T-helper 1 cell treated with Interleukin-12 subunit alpha and Interleukin-12 subunit beta and Interleukin-4 antibody, amounts not matched to agents 30 ng/mL and 1 ng/mL, for 36 hours (primary cell): ENCODE results near the gene LYPD5. TPM values are rescaled to one million over a fixed set of nuclear protein-coding genes. Genes with fewer than 3 reads are reported as not detected.
"Not testable (repeated sequence)": the region's sequence is repeated elsewhere in the genome, so short reads cannot be mapped to it uniquely, and the experiment has no call there.

Experiments
- intact Hi-C: fragments of 100-400 bp; cut with micrococcal nuclease; formaldehyde crosslinking; loops from one replicate; pipeline ENCODE4 v1.15.1; 2024
- total RNA-seq: library from RNA; stranded (reverse); gene quantifications from 2 replicates; pipeline ENCODE4 v1.2.3, GENCODE V29; 2022

Gene LYPD5, protein sequence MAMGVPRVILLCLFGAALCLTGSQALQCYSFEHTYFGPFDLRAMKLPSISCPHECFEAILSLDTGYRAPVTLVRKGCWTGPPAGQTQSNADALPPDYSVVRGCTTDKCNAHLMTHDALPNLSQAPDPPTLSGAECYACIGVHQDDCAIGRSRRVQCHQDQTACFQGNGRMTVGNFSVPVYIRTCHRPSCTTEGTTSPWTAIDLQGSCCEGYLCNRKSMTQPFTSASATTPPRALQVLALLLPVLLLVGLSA
- total RNA-seq: 0.54 and 0.71 TPM in 2 replicates

DNA sequence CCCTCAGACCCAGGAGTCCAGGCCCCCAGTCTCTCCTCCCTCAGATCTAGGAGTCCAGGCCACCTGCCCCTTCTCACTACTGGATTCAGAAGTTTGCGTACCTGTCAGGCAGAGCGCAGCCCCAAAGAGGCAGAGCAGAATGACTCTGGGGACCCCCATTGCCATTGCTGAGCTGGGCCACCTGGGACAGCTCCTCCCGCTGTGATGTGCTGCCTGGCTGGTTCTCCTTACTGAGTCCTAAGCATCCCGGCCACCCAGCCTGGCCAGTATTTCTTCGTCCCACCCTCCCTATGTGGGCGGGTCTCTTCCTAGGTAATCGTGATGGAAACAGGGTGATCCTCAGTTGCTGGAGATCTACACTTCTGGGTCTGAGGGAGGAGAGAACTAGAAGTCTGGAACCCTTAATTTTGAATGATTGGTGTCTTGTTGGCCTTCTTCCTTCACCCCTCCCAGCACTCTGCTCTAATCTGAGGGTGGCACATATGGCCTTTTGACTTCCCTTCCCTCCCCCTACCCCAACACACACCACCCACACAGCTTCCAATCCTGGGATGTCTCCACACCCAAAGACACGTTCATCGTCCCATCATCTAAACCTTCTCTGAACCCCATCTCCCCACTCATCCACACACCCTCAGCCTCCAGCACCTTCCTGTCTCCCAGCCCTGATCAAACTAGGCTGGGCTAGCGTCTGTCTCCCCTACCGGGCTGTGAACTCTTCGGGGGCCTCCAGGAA is at the start of gene LYPD5:
Gene LYPD5, minus strand, starts transcription at position 232 of the 736 bp plus-strand sequence. Its CDS starts 67 bp downstream, at position 165.
- intact Hi-C loops: no loop called here

DNA sequence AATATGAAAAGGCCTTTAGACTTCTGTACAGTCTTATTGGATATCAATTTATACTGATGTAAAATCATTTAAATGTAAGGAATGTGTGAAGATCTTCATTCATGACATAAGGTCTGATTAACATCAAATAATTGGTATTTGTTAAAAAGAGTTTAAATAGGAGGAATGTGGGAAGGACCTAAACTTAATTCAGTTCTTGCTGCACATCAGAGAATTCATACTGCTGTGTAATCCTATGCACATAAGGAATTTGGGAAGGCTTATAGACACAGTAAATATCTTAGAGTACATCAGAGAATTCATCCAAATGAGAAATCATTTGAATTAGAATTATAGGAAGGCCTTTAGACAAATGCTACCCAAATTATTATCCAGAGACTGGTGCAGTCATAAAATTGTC is 46.6 kb upstream of the LYPD5 start:
- intact Hi-C loops: no loop called here

DNA sequence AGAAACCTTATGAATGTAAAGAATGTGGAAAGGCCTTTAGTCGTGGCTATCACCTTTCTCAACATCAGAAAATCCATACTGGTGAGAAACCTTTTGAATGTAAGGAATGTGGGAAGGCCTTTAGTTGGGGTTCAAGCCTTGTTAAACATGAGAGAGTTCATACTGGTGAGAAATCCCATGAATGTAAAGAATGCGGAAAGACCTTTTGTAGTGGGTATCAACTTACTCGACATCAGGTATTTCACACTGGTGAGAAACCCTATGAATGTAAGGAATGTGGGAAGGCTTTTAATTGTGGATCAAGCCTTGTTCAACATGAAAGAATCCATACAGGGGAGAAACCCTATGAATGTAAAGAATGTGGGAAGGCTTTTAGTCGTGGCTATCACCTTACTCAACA is 45.6 kb upstream of the LYPD5 start:
- intact Hi-C loops: no loop called here

DNA sequence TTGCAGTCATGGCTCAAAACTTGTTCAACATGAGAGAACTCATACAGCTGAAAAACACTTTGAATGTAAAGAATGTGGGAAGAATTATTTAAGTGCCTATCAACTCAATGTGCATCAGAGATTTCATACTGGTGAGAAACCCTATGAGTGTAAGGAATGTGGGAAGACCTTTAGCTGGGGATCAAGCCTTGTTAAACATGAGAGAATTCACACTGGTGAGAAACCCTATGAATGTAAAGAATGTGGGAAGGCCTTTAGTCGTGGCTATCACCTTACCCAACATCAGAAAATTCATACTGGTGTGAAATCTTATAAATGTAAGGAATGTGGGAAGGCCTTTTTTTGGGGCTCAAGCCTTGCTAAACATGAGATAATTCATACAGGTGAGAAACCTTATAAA is 45.0 kb upstream of the LYPD5 start:
- intact Hi-C loops: no loop called here

DNA sequence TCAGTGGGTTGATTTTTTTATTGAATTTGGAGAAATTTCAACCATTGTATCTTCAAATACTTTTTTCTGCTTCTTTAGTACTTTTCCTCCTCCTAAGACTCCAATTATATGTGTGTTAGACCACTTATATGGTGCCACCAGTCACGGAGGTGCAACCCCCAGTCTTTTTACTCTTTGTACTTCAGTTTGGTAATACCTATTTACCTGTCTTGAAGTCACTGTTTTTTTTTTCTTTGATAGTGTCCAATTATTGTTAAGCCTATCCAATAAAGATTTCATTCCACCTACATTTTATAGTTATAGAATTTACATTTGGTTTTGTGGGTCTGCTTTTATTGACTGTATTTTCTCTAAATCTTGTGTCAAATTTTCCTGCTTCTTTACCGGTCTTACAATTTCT is 39.8 kb upstream of the LYPD5 start:
- intact Hi-C loops: no loop called here

DNA sequence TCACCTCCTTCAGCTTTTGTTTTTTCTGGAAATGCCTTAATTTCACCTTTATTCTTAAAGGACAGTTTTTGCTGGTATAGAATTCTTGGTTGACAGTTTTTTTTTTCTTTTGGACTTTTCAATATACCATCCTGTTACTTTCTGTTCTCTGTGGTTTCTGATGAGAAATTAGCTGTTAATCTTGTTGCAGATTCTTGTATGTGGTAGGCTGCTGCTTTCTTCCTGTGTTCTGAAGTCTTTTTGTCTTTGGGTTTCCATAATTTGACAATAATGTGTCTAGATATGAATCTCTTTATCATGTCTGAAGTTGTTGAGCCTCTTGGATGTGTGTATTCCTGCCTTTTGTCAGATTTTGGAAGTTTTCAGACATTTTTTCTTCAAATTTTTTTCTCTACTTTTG is 36.9 kb upstream of the LYPD5 start:
- intact Hi-C loops: no loop called here

DNA sequence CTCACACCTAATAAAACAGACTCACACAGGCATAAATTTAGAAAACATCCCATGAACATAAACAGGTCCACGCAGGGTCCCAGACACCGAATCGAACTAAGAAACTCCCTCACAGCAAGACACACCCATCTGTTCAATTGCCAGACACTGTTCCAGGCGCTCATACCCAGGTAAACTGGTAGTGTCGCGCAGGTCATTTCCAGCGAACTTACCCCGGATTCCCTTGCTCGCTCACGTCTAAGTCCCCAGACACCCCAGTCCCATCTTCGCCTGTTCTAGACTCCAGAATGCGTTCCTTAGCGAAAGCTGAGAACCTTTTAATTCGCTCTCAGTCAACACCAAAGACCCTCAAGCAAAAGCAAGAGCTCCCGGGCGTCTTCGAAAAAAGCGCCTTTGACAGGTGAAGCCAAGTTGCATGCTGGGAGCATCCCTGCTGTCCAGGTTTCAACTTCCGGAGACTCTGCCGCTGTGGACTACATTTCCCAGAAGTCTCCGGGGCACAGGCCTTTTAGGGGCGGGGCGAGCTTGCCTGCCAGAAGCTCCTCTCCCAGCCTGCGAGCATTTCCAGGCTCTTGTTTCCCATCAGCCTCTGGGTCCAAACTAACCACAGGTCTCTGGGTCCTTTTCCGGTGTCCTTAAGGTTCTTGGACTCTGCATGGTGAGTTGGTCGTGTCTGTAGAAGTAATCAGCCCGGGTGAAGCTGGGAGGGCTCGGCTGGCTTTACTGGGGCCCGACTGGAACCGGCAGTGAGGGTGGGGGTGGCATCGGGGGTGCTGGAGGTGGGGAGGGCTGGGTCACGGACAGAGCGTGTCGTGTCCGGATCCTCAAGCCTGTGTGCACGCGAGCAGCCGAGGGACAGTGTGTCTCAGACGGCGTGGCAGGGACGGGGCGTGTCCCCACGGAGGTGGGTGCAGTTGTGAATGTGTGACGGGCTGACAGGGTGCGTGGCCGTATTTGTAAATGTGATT is 24.8 kb upstream of the LYPD5 start, which contains the start of gene ZNF283:
Gene ZNF283, plus strand, starts transcription at position 535 of the 968 bp plus-strand sequence. CDS start 6,184 bp downstream, outside the sequence.
- intact Hi-C loops: loop anchor here (1.0 to 10.0 kb wide), 13 partner anchors 72 to 673 kb away; partner anchors contain the start of genes IRGQ, ZNF155, ZNF180 and ZNF221

DNA sequence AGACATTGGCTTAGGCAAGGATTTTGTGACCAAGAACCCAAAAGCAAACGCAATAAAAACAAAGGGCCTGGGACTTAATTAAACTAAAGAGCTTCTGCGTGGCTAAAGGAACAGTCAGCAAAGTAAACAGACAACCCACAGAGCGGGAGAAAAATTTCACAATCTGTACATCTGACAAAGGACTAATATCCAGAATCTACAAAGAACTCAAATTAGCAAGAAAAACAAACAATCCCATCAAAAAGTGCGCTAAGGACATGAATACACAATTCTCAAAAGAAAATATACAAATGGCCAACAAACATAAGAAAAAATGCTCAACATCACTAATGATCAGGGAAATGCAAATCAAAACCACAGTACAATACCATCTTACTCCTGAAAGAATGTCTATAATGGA is 22.3 kb upstream of the LYPD5 start:
- intact Hi-C loops: loop anchor here (10.0 kb wide), 1 partner anchor 390 kb away; the partner anchor contains the start of gene ZNF227

DNA sequence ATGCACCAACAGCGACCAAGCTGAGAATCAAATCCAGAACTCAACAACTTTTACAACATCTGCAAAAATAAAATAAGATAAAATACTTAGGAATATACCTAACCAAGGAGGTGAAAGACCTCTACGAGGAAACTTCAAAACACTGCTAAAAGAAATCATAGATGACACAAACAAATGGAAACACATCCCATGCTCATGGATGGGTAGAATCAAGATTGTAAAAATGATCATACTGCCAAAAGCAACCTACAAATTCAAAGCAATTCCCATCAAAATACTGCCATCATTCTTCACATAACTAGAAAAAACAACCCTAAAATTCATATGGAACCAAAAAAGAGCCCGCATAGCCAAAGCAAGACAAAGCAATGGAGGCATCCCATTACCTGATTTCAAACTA is 21.6 kb upstream of the LYPD5 start:
- intact Hi-C loops: loop anchor here (10.0 kb wide), 1 partner anchor 391 kb away; the partner anchor contains the start of gene ZNF227

DNA sequence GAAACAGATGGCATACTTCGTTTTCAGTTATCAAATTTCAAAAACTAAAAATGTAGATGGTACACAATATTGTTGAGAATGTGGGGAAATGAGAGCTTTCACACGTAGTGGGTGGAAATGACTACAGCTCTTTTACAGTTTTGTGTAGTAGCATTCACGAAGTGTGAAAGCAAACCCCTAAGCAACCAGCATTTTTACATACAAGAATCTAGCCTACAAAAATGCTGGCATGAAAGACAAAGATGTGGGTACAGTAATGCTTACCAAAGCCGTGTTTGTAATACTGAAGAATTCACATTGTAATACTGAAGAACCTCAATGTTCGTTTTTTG is 18.6 kb upstream of the LYPD5 start:
- intact Hi-C loops: loop anchor here (10.0 kb wide), 1 partner anchor 394 kb away; the partner anchor contains the start of gene ZNF227

DNA sequence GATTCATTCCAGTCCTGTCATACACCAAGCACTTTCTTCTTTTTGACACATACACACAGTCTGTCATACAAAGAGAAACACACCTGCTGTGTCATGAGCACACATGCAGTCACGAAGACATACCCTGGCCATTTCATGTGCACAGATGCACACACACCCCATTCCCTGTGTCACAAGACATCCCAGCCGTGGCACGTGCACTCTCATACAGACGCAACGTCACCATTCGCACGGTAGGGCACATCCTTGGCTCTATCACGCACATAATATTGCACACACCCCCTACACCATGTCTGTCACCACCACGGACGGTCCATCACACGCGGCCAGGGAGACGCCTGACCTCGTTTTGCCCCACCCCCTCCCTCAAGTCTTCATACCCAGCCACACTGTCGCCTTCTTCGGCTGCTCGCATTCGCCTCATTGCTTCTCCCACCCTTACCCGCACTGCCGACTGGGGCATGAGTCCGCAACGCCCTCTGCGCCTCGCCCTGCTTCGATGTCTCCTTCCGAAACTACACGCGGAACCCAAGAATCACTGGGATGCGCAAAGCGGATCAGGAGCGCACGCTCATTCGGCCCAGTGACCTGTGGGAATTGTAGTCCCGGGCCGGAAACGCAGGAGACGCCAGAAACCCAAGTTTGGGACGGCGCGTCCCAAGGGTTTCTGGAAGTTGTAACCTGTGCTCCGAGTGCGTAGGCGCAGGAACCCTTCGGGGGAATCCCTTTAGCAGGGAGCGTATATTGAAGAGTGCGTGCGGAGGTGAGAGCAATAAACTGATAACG is 18.0 kb upstream of the LYPD5 start:
- intact Hi-C loops: loop anchor here (10.0 kb wide), 1 partner anchor 395 kb away; the partner anchor contains the start of gene ZNF227

DNA sequence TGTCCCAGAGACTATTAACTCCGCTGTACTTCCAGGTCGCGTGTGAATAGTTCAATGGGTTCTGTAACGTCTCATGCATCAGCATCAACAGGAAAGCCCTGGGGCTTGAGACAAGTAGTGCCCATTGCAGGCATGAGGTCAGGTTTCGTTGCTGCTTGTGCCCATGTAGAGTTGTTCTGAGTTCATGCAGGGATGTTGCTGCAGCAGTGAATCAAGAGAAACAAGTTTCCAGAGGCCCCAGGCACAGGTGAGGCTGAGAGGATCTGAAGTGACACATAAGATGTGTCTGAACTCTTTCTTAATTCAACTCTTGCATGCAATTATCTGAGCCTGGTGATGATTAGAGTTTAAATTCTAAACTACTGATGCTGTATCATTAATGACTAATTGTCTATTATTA is 16.3 kb upstream of the LYPD5 start:
- intact Hi-C loops: no loop called here

DNA sequence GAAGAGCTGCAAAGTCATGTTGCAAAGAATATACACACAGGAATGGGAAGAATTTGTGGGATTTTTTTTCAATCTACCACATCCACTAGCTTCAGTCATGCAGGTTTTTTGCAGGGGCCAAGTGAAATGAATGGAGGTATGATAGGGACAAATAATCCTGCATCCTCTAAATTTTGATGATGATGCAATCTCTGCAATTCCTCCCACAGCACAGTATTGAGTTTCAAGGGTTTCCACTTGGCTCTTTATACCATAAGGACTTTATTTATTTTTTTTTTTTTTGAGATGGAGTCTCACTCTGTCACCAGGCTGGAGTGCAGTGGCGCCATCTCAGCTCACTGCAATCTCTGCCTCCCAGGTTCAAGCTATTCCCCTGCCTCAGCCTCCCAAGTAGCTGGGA is 15.2 kb upstream of the LYPD5 start:
- intact Hi-C loops: not testable (repeated sequence)

DNA sequence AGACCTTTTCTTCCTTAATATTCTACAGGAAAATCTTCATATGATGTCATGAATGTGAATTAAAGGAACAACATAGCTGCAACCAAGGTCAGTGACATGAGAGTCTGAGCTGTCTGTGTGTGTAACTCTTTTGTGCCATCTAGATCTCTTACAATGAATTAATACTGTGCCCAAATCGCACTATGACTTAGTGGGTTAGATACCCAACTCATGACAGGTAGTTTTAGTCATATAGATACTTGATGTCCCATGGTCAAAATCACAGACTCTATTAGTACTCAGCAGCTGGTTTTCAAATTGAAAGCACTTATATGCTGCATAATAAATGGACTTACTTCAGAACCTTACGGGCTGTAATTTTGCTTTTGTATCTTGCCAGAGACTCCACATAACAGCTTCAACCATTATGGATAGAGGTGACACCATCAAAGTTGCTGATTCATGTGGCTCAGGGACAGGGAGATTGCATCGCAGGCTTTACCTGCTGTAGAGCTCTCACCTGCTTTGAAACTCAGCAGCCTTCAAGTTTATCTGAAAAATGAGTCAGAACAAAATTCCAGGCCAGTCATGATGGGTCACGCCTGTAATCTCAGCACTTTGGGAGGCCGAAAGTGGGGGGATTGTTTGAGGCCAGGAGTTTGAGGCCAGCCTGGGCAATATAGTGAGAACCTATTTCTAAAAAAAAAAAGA is 12.6 kb upstream of the LYPD5 start:
- intact Hi-C loops: no loop called here

DNA sequence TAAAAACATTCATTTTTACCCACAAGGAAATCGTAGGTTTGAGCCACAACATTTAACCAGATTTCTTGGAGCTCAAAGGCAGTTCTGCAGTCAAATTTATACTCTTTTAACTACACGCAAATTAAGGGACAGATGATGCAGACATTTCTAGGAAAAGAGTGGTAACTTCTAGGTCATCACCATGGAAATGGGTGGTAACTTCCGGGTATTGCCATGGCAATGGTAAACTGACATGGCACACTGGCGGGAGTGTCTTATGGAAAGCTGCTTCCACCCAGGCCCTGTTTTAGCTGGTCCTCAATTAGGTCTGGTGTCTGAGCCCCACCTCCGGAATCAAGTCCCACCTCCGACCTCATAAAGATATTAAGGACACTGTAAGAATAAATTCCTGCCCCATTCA is 10.4 kb upstream of the LYPD5 start:
- intact Hi-C loops: no loop called here

DNA sequence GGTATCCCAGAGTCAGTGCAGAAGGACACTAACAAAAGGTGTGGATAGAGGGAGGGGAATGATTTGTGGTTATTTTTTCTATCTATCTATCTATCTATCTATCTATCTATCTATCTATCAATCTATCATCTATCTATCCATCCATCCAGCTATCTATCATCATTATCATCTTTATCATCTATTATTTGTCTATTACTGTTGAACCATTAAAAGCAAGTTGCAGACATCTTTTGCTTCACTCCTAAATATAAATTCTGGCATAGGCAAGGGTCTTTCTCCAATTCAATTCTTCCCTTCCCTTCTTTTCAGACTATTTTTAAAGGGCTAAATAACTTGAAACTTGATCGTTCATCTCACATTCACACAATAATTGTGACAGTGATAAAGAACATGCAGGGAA is 10.0 kb upstream of the LYPD5 start:
- intact Hi-C loops: no loop called here

DNA sequence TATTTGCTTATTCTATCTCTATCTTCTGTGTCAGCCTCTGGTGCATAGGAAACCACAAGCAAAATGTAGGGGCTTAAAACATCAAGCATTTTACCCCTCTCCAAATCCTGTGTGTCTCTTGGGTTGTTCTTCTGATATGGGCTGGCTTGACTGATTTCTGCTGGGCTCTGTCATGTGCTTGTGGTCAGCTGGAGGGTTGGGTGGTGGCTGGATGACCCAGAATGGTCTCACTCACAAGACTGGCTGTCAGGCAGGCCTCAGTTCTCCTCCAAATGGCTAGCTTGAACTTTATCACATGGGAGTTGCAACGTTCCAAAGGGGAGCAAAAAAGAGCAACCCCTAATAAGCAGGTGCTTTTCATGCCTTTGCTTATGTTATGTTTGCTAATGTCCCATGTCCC is 9.6 kb upstream of the LYPD5 start:
- intact Hi-C loops: no loop called here

DNA sequence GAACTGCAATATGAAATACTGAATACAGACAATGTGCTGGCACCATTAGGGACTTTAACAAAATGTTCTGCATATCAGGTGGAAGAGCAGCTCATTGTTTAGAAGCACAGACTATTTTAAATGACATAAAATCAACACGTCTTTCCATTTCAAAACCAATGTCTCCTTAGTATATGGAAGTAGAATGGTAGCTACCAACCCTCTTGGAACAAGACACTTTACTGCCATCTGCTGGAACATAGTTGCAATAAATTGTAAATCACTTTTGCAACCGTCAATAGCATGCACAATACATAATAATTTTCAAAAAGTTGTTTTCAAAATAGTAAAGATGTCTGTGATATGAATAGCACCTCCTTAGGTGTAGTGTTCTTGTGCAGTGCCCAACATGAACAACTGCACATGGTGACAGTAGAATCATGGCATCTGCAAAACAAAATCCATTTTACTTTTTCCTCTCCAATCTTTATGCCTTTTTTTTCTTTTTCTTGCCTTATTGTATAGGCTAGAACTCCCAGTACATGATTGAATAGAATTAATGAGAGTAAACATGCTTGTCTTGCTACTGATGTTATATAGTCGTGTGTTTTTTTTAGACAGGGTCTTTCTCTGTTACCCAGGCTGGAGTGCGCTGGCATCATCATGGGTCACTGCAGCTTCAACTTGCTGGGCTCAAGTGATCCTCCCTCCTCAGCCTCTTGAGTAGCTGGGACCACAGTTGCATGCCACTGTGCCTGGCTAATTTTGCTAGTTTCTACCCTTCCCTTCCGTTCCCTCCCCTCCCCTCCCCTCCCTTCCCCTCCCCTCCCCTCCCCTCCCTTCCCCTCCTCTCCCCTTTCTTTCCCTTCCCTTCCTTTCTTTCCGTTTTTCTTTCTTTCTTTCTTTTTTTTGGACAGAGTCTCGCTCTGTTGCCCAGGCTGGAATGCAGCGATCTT is 7.8 kb upstream of the LYPD5 start:
- intact Hi-C loops: loop anchor here (1.0 to 5.0 kb wide), 4 partner anchors 12 to 363 kb away; no protein-coding TSS in a partner anchor

DNA sequence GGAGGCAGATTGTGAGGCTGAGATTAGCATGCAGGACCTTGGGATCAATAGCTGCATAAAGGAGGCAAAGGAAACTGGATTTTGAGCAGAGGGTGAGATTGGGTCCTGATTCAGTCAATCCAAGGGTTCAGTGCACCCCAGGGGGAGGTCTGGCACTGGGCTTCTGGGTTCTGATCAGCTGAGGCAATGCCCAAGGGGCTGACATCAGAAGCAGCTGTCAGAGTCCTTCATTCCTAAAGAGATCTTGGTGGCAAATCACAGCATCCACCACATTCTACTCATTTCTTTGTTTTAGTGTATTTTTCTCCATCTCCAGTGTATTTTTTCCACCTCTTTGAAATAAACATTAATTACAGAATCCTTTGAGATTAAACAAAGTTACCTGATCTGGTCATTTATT is 5.4 kb upstream of the LYPD5 start:
- intact Hi-C loops: loop anchor here (5.0 kb wide), 1 partner anchor 360 kb away; no protein-coding TSS in a partner anchor
